ENCODE data around the gene LPAR1. TPM values are rescaled to one million over a fixed set of nuclear protein-coding genes. Genes with fewer than 3 reads are reported as not detected.
"Not testable (repeated sequence)": the region's sequence is repeated elsewhere in the genome, so short reads cannot be mapped to it uniquely, and the experiment has no call there.

The LPAR1 gene
- total RNA-seq, 2 experiments from 2014 or later, result not detected

DNA sequence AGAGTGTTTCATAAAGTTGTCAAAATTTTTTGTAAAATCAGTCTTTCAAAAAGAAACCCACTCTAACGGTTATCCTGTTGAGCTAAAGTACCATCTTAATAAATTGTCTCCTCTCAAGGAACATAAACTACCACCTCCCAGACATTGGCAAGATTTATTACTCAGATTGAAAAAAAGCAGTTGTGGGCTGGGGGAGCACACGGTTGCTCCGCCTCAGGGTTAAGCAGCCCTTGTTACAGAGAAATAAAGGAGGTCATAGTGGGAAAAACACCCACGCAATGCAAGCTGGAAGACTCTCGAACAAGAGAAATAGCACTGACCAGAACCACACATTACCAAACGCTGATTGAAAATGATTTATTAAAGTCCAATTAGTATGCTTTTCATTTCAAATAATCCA lies 165.3 kb downstream of the LPAR1 start:
- H3K4me1 Mint-ChIP-seq, result peaks cover 6% of the 10 kb centered on the region
- H3K27ac Mint-ChIP-seq, result no peak overlapping the region
- H3K36me3 Mint-ChIP-seq, result no peaks in the 10 kb centered on the region
- CTCF ChIA-PET, result no interaction called here
- no peak overlapping the region for H3K4me3 Mint-ChIP-seq
- H3K9me3 Mint-ChIP-seq (ENCODE audit: low read depth), result peaks cover 5% of the 10 kb centered on the region
- no peaks in the 10 kb centered on the region for H3K27me3 Mint-ChIP-seq
- ATAC-seq (no peak), DNase-seq (no peak)

DNA sequence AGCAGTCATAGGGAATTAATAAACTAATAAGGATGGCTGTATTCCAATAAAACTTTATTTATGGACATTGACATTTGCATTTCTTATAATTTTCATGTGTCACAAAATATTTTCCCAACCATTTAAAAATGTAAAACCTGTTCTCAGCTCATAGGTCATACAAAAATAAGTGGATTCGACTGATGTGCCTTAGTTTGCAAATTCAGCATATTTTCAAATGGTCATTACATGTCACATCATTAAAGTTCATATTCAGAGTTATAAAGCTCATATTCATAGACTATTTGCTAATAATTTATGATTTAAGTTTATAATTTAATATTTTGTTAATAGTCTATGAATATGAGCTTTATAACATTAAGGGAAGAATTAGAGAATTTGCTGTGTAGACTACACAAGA lies 166.5 kb downstream of the LPAR1 start:
- no peaks in the 10 kb centered on the region for H3K36me3 Mint-ChIP-seq
- H3K27ac Mint-ChIP-seq, result no peak overlapping the region
- no peaks in the 10 kb centered on the region for H3K27me3 Mint-ChIP-seq
- peaks cover 5% of the 10 kb centered on the region for H3K9me3 Mint-ChIP-seq (ENCODE audit: low read depth)
- peaks cover 6% of the 10 kb centered on the region for H3K4me1 Mint-ChIP-seq
- CTCF ChIA-PET, result no interaction called here
- no peak for ATAC-seq
- H3K4me3 Mint-ChIP-seq, result no peak overlapping the region
- no peak for DNase-seq

DNA sequence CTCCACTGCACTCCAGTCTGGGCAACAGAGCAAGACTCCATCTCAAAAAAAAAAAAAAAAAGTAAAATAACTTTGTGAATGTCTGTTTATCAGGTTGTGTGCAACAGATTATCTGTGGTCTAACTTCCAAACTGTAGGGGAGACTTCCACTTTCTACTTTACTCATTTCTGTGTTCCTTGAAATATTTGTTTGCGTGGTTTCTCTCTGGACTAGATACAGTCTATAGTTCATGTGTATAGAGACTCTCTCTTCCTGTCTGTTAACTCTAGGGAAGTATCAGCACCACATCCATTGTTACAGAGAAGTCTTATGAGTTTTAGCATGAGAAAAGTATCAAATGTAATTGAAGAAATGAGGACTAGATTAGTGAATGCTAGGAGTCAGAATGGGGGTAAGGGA lies 168.3 kb downstream of the LPAR1 start:
- no peak overlapping the region for H3K4me3 Mint-ChIP-seq
- no peaks in the 10 kb centered on the region for H3K36me3 Mint-ChIP-seq
- CTCF ChIA-PET, result no interaction called here
- no peaks in the 10 kb centered on the region for H3K27me3 Mint-ChIP-seq
- H3K4me1 Mint-ChIP-seq, result peaks cover 3% of the 10 kb centered on the region
- DNase-seq (no peak), ATAC-seq (no peak)
- H3K9me3 Mint-ChIP-seq (ENCODE audit: low read depth), result peaks cover 3% of the 10 kb centered on the region
- no peak overlapping the region for H3K27ac Mint-ChIP-seq

DNA sequence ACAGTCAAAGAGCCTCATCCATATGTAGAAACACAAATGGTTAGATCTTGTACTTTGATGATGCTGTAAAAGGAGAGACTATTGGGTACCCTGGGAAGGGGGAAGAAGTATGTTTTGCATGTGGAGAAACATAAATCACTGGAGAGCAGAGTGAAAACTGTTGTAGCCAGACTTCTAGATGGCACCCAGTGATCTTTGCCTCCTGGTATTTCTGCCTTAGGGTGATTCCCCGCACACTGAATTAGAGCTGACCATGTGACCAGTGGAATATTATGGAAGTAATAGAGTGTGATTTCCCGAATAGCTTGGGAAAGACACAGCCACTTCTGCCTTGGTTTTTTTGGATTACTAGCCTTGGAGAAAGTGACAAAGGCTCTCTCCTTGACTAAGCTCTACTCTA lies 174.3 kb downstream of the LPAR1 start:
- Mint-ChIP-seq H3K9me3 (ENCODE audit: low read depth) (peaks cover 10% of the 10 kb centered on the region), H3K36me3 (peaks cover 1% of the 10 kb centered on the region), H3K4me3 (no peak overlapping the region), H3K27me3 (no peaks in the 10 kb centered on the region), H3K4me1 (no peaks in the 10 kb centered on the region), H3K27ac (no peak overlapping the region)
- DNase-seq, result no peak
- no peak for ATAC-seq
- CTCF ChIA-PET, result no interaction called here

DNA sequence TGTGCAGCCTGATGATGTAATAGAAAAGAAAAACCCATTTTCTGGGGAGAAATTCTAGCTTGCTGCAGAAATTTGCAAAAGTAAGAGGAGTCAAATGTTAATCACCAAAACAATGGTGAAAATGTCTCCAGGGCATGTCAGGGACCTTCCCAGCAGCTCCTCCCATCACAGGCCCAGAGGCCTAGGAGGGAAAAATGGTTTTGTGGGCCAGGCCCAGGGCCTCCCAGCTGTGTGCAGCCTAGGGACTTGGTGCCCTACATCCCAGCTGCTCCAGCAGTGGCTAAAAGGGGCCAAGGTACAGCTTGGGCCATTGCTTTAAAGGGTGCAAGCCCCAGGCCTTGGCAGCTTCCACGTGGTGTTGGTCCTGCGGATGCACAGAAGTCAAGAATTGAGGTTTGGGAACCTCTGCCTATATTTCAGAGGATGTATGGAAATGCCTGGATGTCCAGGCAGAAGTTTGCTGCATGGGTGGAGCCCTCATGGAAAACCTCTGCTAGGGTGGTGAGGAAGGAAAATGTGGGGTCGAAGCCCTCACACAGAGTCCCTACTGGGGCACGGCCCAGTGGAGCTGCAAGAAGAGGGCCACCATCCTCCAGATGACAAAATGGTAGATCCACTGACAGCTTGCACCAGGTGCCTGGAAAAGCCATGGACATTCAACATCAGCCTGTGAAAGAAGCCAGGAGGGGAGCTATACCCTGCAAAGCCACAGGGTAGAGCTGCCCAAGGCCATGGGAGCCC lies 176.7 kb downstream of the LPAR1 start:
- H3K27ac Mint-ChIP-seq, DNase-seq, CTCF ChIA-PET, H3K4me3 Mint-ChIP-seq, H3K36me3 Mint-ChIP-seq, ATAC-seq, H3K4me1 Mint-ChIP-seq, H3K27me3 Mint-ChIP-seq: not testable (repeated sequence)
- H3K9me3 Mint-ChIP-seq (ENCODE audit: low read depth), result peaks cover 16% of the 10 kb centered on the region

DNA sequence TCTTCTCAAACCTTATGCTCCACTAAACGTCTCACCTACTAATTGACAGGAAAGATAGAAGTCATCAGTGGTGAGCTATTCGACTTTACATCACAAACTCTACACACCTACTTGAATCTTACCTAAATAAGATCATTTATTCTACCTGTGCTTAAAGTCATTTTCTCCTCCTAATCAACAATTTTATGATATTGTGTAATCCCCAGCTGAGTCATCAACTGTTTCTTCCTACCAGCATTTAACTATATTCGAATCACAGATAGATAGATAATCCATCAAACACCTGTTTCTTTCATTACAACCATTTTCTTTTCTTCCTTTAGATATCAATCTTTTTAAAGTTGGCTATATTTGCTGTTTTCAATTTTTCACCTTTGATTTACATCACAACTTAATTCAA lies 181.5 kb downstream of the LPAR1 start:
- Mint-ChIP-seq H3K27me3 (no peaks in the 10 kb centered on the region), H3K36me3 (no peaks in the 10 kb centered on the region), H3K27ac (no peak overlapping the region), H3K4me3 (no peak overlapping the region), H3K4me1 (no peaks in the 10 kb centered on the region), H3K9me3 (ENCODE audit: low read depth) (peaks cover 16% of the 10 kb centered on the region)
- CTCF ChIA-PET, result no interaction called here
- ATAC-seq (no peak), DNase-seq (no peak)

DNA sequence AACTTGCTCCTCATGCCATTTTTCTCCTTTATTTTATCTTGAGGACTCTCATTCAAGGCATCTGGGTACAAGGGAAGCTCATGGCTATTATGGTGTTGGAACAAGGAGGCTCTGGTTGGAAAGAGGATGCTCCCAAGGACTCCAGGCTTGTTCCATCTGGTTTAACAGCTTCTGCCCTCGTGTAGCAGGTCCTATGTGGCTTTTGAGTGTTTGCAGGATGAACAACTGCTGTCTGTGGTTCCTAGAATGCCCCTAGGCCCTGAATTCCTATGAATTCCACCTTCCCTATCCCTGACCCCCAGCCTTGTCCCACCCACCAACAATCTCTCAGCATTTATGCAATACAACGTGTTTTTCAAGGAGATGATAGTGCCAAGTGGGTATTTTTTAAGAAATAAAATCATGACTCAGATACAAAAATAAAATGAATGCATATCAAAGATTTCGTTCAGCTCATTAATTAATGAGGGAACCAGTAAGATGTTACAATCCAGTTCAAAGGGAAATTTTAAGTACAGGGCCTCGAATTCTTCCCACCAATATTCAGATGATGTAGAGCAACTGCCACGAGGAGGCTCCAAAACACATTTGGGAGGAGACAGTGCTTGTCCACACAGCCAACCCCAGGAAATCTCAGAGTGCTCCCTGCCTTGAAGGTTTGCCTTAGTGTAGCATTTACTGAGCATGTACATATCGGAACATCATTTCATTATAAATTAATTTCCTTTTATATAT lies 187.7 kb downstream of the LPAR1 start:
- CTCF ChIA-PET, result no interaction called here
- no peak for DNase-seq
- Mint-ChIP-seq H3K27me3 (no peaks in the 10 kb centered on the region), H3K4me3 (no peak overlapping the region), H3K9me3 (ENCODE audit: low read depth) (peaks cover 6% of the 10 kb centered on the region), H3K36me3 (no peaks in the 10 kb centered on the region), H3K4me1 (no peaks in the 10 kb centered on the region), H3K27ac (no peak overlapping the region)
- no peak for ATAC-seq

DNA sequence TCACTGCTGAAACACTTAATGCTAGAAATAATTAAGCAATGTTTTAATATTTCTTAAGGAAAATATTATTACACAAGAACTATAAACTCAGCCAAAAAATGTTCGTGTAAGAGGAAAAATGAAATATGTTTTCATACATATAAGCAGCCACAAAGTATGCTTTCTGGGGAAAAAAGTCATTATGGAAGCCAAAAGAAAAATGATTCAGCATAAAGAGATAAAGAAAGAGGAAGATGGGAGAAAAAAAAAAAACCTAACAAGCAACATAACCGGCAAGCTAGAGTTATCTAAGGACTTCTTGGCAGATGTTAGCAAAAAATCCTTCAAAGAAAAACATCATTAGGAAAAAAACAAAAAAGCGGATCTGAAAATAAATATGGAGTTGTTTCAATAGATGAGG lies 190.6 kb downstream of the LPAR1 start:
- Mint-ChIP-seq H3K4me1 (no peaks in the 10 kb centered on the region), H3K27me3 (no peaks in the 10 kb centered on the region), H3K27ac (no peak overlapping the region), H3K9me3 (ENCODE audit: low read depth) (no peaks in the 10 kb centered on the region), H3K36me3 (no peaks in the 10 kb centered on the region), H3K4me3 (no peak overlapping the region)
- DNase-seq (no peak), ATAC-seq (no peak)
- CTCF ChIA-PET, result no interaction called here

DNA sequence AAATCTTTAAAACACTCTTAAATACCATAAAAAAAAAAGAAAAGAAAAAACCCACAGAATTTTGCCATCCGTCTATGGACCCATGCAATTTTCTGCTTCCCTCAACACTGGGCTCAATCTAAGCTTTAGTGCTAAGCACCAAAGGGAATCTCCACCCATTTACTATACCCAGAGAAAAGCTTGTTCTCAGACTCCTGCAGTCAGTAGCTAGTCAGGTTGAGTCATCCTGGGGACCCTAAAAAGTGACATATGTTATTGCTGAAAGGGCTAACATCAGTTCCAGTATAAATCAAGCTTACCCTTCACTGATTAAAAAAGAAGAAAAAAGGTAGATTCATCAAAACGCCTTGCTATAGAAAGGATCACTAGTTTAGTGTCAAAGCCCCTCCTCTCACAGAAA lies 192.1 kb downstream of the LPAR1 start:
- no peaks in the 10 kb centered on the region for H3K4me1 Mint-ChIP-seq
- CTCF ChIA-PET, result no interaction called here
- H3K27me3 Mint-ChIP-seq, result no peaks in the 10 kb centered on the region
- DNase-seq (no peak), ATAC-seq (no peak)
- no peaks in the 10 kb centered on the region for H3K9me3 Mint-ChIP-seq (ENCODE audit: low read depth)
- H3K27ac Mint-ChIP-seq, result no peak overlapping the region
- no peak overlapping the region for H3K4me3 Mint-ChIP-seq
- H3K36me3 Mint-ChIP-seq, result no peaks in the 10 kb centered on the region

DNA sequence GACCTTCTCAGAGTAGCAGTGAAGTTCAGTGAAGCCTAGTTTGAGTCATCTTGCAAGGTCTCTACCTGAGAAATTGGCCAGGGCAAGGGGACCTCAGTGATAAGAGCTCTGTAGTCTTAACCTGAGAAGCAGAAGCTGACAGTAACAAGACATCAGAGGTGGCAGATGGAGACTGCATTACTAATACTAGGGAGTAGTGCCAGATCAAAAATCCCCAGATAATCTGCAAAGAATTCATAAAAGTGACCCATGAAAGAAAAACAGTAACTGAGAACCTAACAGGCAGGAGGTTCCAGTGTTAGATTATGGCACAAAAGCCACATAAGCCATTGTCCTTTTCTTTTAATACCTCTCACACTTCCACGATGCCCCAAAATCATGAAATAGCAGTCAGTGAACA lies 194.1 kb downstream of the LPAR1 start:
- no peak for DNase-seq
- CTCF ChIA-PET, result no interaction called here
- H3K4me1 Mint-ChIP-seq, result no peaks in the 10 kb centered on the region
- no peaks in the 10 kb centered on the region for H3K36me3 Mint-ChIP-seq
- H3K9me3 Mint-ChIP-seq (ENCODE audit: low read depth), result peaks cover 5% of the 10 kb centered on the region
- no peaks in the 10 kb centered on the region for H3K27me3 Mint-ChIP-seq
- no peak overlapping the region for H3K27ac Mint-ChIP-seq
- no peak for ATAC-seq
- H3K4me3 Mint-ChIP-seq, result no peak overlapping the region

DNA sequence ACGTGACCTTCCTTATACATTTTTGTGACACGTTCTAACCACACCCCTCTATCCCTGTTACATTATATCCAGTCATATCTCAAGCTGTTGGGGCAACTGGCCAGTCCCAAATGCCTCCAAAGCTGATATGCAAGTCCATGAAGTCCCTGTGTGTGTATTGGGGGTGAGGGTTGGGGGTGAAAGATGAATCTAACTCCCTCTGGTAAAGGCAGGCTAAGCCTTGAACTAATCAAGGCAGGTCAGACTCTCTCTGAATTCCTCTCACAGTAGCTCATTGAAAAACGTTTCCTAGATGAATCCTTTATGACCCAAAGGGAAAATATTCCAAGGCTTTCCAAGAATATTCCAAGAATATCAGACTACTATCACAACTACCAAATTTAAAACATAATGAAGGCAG lies 195.3 kb downstream of the LPAR1 start:
- no peak for DNase-seq
- H3K9me3 Mint-ChIP-seq (ENCODE audit: low read depth), result peaks cover 5% of the 10 kb centered on the region
- no peak for ATAC-seq
- H3K4me1 Mint-ChIP-seq, result no peaks in the 10 kb centered on the region
- H3K27ac Mint-ChIP-seq, result no peak overlapping the region
- no peaks in the 10 kb centered on the region for H3K36me3 Mint-ChIP-seq
- CTCF ChIA-PET, result no interaction called here
- no peaks in the 10 kb centered on the region for H3K27me3 Mint-ChIP-seq
- no peak overlapping the region for H3K4me3 Mint-ChIP-seq

DNA sequence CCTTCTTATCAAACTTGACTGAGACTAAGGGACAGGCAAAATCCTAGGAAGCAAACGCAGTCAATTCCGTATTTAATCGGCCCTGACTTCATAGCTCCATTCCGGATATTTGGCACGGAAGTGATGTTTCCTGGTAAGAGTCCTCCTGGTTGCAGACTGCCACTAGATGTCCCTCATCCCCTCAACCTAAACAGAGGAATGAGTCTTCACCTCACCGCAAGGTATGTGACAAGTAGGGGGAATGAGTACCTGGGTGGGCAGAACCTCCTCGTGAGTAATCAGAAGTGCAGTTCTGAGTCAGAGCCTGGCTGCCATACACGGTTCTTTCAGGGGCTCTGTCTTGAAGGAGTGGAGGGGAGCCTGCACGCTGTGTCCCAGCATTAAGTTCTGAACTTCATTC lies 196.1 kb downstream of the LPAR1 start:
- no peak overlapping the region for H3K27ac Mint-ChIP-seq
- no peaks in the 10 kb centered on the region for H3K4me1 Mint-ChIP-seq
- H3K4me3 Mint-ChIP-seq, result no peak overlapping the region
- H3K9me3 Mint-ChIP-seq (ENCODE audit: low read depth), result peaks cover 5% of the 10 kb centered on the region
- DNase-seq (no peak), ATAC-seq (no peak)
- no peaks in the 10 kb centered on the region for H3K27me3 Mint-ChIP-seq
- CTCF ChIA-PET, result no interaction called here
- no peaks in the 10 kb centered on the region for H3K36me3 Mint-ChIP-seq

DNA sequence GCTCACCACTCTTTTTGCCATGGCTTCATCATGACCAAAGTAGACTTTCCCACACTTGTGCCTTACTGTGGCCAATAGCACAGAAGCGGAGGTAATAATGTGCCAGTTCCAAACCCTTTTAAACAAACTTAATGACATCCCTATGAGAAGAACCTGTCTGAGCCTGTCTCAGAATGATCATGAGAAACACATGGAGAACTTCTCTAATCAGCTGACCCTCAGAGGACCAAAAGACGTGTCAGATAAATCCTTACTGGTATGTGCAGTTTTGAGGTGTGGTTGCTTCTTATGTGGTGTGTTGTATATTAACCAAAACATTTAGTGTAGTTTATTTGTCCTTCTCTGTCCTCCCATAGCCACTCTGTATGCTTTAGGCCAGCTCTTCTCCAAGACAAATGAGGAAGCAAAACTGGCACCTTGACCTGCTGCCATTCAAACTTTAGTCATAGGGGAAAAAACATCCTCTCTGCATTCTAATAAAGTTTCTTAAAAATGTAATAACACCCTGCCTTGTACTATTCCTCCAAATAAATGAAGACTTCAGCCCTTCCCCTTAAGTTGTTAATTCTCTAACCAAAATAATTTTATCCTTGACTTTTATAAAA lies 200.8 kb downstream of the LPAR1 start:
- no peak for ATAC-seq
- no peaks in the 10 kb centered on the region for H3K36me3 Mint-ChIP-seq
- H3K9me3 Mint-ChIP-seq (ENCODE audit: low read depth), result peaks cover 5% of the 10 kb centered on the region
- no peak overlapping the region for H3K4me3 Mint-ChIP-seq
- no peaks in the 10 kb centered on the region for H3K27me3 Mint-ChIP-seq
- CTCF ChIA-PET, result no interaction called here
- DNase-seq, result no peak
- no peak overlapping the region for H3K27ac Mint-ChIP-seq
- H3K4me1 Mint-ChIP-seq, result no peaks in the 10 kb centered on the region

DNA sequence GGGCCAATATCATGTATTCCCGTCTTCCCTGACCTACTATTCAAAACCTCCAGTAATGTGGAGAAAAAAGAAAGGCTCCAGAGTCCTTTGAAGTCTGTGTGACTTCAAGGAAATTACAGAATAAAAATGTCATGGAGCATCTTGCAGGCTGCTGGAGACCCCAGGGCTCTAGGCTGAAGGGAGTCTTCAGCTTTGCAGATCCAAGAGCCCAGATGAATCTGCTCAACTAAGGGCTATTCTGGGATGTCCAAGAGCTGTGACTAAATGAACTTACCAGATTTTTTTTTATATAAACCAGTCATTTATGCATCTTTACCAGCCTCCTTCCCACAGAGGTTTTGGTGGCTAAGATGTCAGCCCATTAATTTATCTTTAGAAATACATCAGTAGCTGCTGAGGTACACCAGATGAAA lies 202.4 kb downstream of the LPAR1 start:
- no peak for ATAC-seq
- no peaks in the 10 kb centered on the region for H3K4me1 Mint-ChIP-seq
- CTCF ChIA-PET, result no interaction called here

More for the DNA sequence above, 202.4 kb downstream of the LPAR1 start:
- H3K27me3 Mint-ChIP-seq, result no peaks in the 10 kb centered on the region
- H3K9me3 Mint-ChIP-seq (ENCODE audit: low read depth), result peaks cover 5% of the 10 kb centered on the region
- H3K36me3 Mint-ChIP-seq, result no peaks in the 10 kb centered on the region
- no peak overlapping the region for H3K27ac Mint-ChIP-seq
- H3K4me3 Mint-ChIP-seq, result no peak overlapping the region
- DNase-seq, result no peak

Measured in activated CD8-positive, alpha-beta memory T cell treated with anti-CD3 and anti-CD28 coated beads, Interleukin-2, amount 10 ng/mL, durations not matched to agents 7 days and 5 days (primary cell).